Skeletal muscle satellite cell (primary cell): ENCODE measurements around the gene PCBP2.

Experiments
- H3K27me3 ChIP-seq: 2 replicates; pipeline ENCODE4 v1.7.0; 2013; ENCODE audit warnings: low read length; ENCODE audit not compliant: control insufficient read depth, insufficient read depth
- H3K36me3 ChIP-seq: 2 replicates; pipeline ENCODE4 v1.7.0; 2013; ENCODE audit warnings: mild to moderate bottlenecking, control low read depth, low read length; ENCODE audit not compliant: insufficient read depth
- H3K4me1 ChIP-seq: 2 replicates; pipeline ENCODE4 v1.7.0; 2013; ENCODE audit warnings: low read length; ENCODE audit not compliant: control insufficient read depth, insufficient read depth
- H3K4me2 ChIP-seq: 2 replicates; pipeline ENCODE4 v1.7.0; 2013; ENCODE audit warnings: mild to moderate bottlenecking, low read length
- H3K4me3 ChIP-seq: 2 replicates; pipeline ENCODE4 v1.7.0; 2013; ENCODE audit warnings: low read length
- H3K9ac ChIP-seq: 2 replicates; pipeline ENCODE4 v1.7.0; 2013; ENCODE audit warnings: mild to moderate bottlenecking, low read depth, low read length, moderate library complexity
- H3K9me3 ChIP-seq: replicated peaks from 2 replicates; pipeline ENCODE4 v1.7.0; 2013; ENCODE audit warnings: mild to moderate bottlenecking, control low read depth, low read length

The PCBP2 gene

GRCh38 chr12:53506881-53507602, 55.1 kb downstream of the PCBP2 start, which contains the start of gene NPFF:
TSS of gene NPFF (minus strand) at chr12:53507484. CDS start at chr12:53507474, 10 bp downstream.
- peaks cover 35% of the 10 kb centered on the region for H3K4me1 ChIP-seq
- peaks cover 44% of the 10 kb centered on the region for H3K36me3 ChIP-seq
- no peaks in the 10 kb centered on the region for H3K27me3 ChIP-seq
- no peak within 1 kb of the TSS for H3K4me3 ChIP-seq
- no peaks in the 10 kb centered on the region for H3K9me3 ChIP-seq
- peak within 1 kb of the TSS; percentile 42 for H3K4me2 ChIP-seq
- peak within 1 kb of the TSS; percentile 35 for H3K9ac ChIP-seq

GRCh38 chr12:53507603-53507885, 55.6 kb downstream of the PCBP2 start:
- H3K27me3 ChIP-seq, result no peaks in the 10 kb centered on the region
- peaks cover 33% of the 10 kb centered on the region for H3K4me1 ChIP-seq
- H3K9ac ChIP-seq, result no peak overlapping the region
- no peak overlapping the region for H3K4me2 ChIP-seq
- H3K9me3 ChIP-seq, result no peaks in the 10 kb centered on the region
- H3K4me3 ChIP-seq, result no peak overlapping the region
- peaks cover 49% of the 10 kb centered on the region for H3K36me3 ChIP-seq

GRCh38 chr12:53508534-53509170, 56.8 kb downstream of the PCBP2 start:
- peaks cover 59% of the 10 kb centered on the region for H3K36me3 ChIP-seq
- no peak overlapping the region for H3K4me2 ChIP-seq

GRCh38 chr12:53510181-53510812, 58.4 kb downstream of the PCBP2 start:
- H3K4me1 ChIP-seq, result peaks cover 30% of the 10 kb centered on the region
- H3K4me2 ChIP-seq, result no peak overlapping the region
- no peaks in the 10 kb centered on the region for H3K9me3 ChIP-seq
- no peaks in the 10 kb centered on the region for H3K27me3 ChIP-seq
- peaks cover 62% of the 10 kb centered on the region for H3K36me3 ChIP-seq
- no peak overlapping the region for H3K9ac ChIP-seq
- no peak overlapping the region for H3K4me3 ChIP-seq

More at GRCh38 chr12:53508534-53509170, 56.8 kb downstream of the PCBP2 start:
- peaks cover 34% of the 10 kb centered on the region for H3K4me1 ChIP-seq
- H3K27me3 ChIP-seq, result no peaks in the 10 kb centered on the region
- no peaks in the 10 kb centered on the region for H3K9me3 ChIP-seq
- no peak overlapping the region for H3K4me3 ChIP-seq
- no peak overlapping the region for H3K9ac ChIP-seq

GRCh38 chr12:53513712-53514410, 62.0 kb downstream of the PCBP2 start:
- Histone ChIP-seq H3K4me2 (no peak overlapping the region), H3K4me1 (peaks cover 7% of the 10 kb centered on the region), H3K9me3 (no peaks in the 10 kb centered on the region), H3K9ac (no peak overlapping the region), H3K4me3 (no peak overlapping the region), H3K36me3 (peaks cover 76% of the 10 kb centered on the region), H3K27me3 (no peaks in the 10 kb centered on the region)

- H3K36me3 ChIP-seq, result peaks cover 77% of the 10 kb centered on the region
These were observed 62.9 kb downstream of the PCBP2 start for GRCh38 chr12:53514628-53515290.

GRCh38 chr12:53515291-53515680, 63.4 kb downstream of the PCBP2 start:
- Histone ChIP-seq H3K4me1 (peaks cover 7% of the 10 kb centered on the region), H3K4me2 (no peak overlapping the region), H3K27me3 (no peaks in the 10 kb centered on the region), H3K36me3 (peaks cover 77% of the 10 kb centered on the region), H3K9me3 (no peaks in the 10 kb centered on the region), H3K4me3 (no peak overlapping the region), H3K9ac (no peak overlapping the region)

More at GRCh38 chr12:53514628-53515290, 62.9 kb downstream of the PCBP2 start:
- no peak overlapping the region for H3K4me3 ChIP-seq
- H3K9me3 ChIP-seq, result no peaks in the 10 kb centered on the region
- H3K4me1 ChIP-seq, result peaks cover 7% of the 10 kb centered on the region
- H3K9ac ChIP-seq, result no peak overlapping the region
- H3K4me2 ChIP-seq, result no peak overlapping the region
- H3K27me3 ChIP-seq, result no peaks in the 10 kb centered on the region

GRCh38 chr12:53516758-53517455, 65.0 kb downstream of the PCBP2 start:
- Histone ChIP-seq H3K4me2 (no peak overlapping the region), H3K9ac (no peak overlapping the region), H3K36me3 (peaks cover 77% of the 10 kb centered on the region), H3K9me3 (no peaks in the 10 kb centered on the region), H3K4me1 (peaks cover 7% of the 10 kb centered on the region), H3K27me3 (no peaks in the 10 kb centered on the region), H3K4me3 (no peak overlapping the region)

GRCh38 chr12:53518381-53518780, 66.5 kb downstream of the PCBP2 start:
- peaks cover 76% of the 10 kb centered on the region for H3K36me3 ChIP-seq
- H3K9ac ChIP-seq, result no peak overlapping the region

GRCh38 chr12:53523131-53523530, 71.2 kb downstream of the PCBP2 start:
- H3K36me3 ChIP-seq, result peaks cover 54% of the 10 kb centered on the region
- H3K9ac ChIP-seq, result no peak overlapping the region
- H3K9me3 ChIP-seq, result no peaks in the 10 kb centered on the region
- no peaks in the 10 kb centered on the region for H3K27me3 ChIP-seq
- no peaks in the 10 kb centered on the region for H3K4me1 ChIP-seq
- no peak overlapping the region for H3K4me2 ChIP-seq
- H3K4me3 ChIP-seq, result no peak overlapping the region

More at GRCh38 chr12:53518381-53518780, 66.5 kb downstream of the PCBP2 start:
- Histone ChIP-seq H3K9me3 (no peaks in the 10 kb centered on the region), H3K4me1 (peaks cover 7% of the 10 kb centered on the region), H3K27me3 (no peaks in the 10 kb centered on the region), H3K4me2 (no peak overlapping the region), H3K4me3 (no peak overlapping the region)
